ENCODE measurements around the gene UFL1.

The UFL1 gene

DNA sequence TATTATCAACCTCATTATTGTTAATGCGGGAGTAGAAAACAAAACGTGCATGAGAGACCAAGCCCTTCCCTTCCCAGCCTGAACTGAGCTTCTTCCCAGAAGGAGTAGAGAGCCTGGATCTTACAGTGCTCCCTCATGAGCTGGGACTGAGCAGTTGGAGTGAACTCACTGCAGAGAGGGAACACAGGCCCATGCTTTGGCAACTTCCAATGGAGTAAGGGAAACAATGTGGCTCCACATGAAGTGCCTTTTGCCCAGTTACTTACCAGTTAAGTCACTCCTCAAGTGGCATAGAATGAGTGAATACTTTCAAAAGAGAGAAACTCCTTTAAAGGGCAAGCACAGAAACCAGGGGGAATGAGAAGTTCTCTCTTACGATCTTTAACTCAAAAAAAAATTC, 53.8 kb downstream of the UFL1 start:
- DNase-seq (ENCODE audit: low spot score) = no peak

DNA sequence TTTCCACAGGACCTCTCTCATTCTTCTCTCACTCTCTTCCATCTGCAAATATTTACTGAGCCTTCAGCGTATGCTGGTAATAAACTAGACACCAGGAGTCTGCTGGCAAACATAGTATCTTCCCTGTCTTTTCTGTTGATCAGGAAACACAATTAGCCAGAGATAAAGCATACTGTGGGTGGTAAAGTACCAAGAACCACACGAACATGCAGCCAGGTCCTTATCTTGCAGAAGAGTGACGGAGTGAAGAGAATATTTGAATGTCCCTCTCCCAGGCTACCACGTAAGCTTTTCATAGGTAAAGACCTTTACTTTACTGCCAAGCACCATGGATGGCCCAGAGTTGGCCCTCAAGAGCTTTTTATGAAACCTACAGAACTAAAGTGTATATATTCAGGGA, 54.6 kb downstream of the UFL1 start:
- no peak for DNase-seq (ENCODE audit: low spot score)

DNA sequence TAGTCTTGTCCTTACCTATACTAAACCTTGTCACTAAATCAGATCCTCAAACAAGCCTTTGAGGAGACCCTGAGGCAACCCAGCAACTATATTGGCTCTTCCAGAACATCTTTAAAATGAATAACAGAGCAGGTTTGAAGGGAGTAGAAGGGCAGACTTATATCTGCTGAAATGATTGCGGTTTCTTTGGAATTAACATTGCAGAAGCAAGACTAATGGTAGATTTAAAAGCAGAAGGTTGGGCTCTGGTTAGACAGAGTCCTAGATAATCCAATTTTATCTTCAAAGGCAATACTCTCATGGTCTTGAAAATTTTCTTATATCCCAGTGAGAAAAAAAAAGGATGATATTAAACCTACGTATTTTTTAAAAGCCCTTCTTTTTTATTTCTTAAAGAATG, 60.4 kb downstream of the UFL1 start:
- DNase-seq (ENCODE audit: low spot score) = no peak

DNA sequence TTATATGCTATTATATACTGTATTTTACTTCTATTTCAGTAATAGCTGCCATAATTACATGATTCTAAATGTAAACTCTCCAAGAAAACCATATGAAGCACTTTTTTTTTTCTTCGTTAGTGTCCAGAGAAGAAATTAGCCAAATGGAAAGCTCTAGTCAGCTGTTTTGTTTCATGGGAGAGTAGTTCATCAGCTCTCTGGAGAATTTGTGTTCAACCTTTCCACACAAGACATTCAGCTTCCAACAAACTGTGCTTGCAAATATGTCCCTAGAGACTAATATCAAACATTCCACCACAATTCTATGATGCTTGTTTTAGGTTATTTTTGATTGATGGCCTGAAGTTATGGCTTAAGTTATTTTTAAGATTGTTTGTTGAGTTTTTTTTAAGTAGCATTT, 60.8 kb downstream of the UFL1 start:
- DNase-seq (ENCODE audit: low spot score) = no peak

DNA sequence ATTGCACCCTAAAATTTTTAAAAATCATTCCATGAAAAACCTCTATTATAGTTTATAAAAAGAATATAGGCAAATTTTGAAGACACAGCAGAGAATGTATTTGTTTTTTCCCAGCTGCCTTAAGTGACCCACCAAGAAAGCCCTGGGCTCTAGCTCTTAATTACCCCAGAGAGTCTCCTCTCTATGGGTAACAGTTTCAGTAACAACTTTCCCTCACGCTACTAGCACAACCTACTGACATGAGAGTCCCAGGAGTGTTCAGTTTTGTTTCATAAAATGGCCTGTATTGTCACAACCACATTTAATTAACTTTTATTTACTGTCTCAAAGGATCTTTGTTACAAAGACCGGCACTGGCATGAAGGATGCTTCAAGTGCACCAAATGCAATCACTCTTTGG, 82.8 kb downstream of the UFL1 start:
- DNase-seq (ENCODE audit: low spot score) = no peak

All from left forelimb (tissue), 1 donor.